GM10248 (cell line): Measurements from ENCODE around the gene HTRA3.

Experiments used
- CTCF ChIA-PET: fragments of 300-600 bp; sonication (Branson Sonifier 250); formaldehyde crosslinking; extraction: SDS; loops from one replicate; lab custom pipeline; 2021; ENCODE audit warnings: antibody characterized with exemption; lab: Yijun Ruan, JAX
- POLR2A ChIA-PET: fragments of 350-650 bp; sonication (Branson Sonifier 250); formaldehyde crosslinking; extraction: SDS; loops from one replicate; lab custom pipeline; 2020; ENCODE audit warnings: antibody characterized with exemption; lab: Yijun Ruan, JAX
- DNase-seq: peaks from one replicate; pipeline ENCODE4 v3.0.0; 2012; ENCODE audit errors: extremely low spot score
- CTCF ChIP-seq: IDR thresholded peaks from 2 replicates; pipeline ENCODE4 v1.5.1; 2012; ENCODE audit warnings: mild to moderate bottlenecking, low read depth; ENCODE audit errors: extremely low read depth, missing control alignments, control extremely low read depth

The HTRA3 gene

GRCh38 chr4:8287343-8288280, 18.1 kb downstream of the HTRA3 start:
- POLR2A ChIA-PET: no interaction called here
- TF ChIP-seq CTCF: no peak
- CTCF ChIA-PET: no interaction called here
- DNase-seq: no peak

GRCh38 chr4:8289151-8289750, 19.7 kb downstream of the HTRA3 start:
- no peak for TF ChIP-seq CTCF
- POLR2A ChIA-PET: no interaction called here
- CTCF ChIA-PET: no interaction called here
- no peak for DNase-seq

GRCh38 chr4:8289956-8290700, 20.6 kb downstream of the HTRA3 start:
- ChIA-PET CTCF (interaction anchor here (1.9 kb wide), 1 partner anchor 23 kb away, joined by 7 read pairs; no protein-coding TSS in a partner anchor), POLR2A (no interaction called here)
- TF ChIP-seq CTCF: no peak
- DNase-seq: no peak

DNA sequence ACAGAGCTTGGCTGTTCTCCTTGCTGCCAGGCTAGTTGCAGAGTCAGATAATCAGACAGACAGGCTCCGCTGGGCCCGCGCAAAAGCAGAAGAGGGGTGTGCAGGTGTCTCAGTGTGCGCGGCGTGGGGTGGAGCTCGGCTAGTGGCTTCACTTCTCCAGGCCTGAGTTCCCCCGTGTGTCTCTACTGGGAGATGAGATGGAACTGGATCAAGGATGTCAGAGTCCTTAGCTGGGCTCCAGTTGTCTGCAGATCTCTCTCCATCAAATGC, 21.1 kb downstream of the HTRA3 start:
- DNase-seq: no peak
- ChIA-PET POLR2A (no interaction called here), CTCF (interaction anchor here (0.7 to 1.9 kb wide), 2 partner anchors 23 to 113 kb away, joined by 3 to 7 read pairs; no protein-coding TSS in a partner anchor)
- TF ChIP-seq CTCF: no peak

DNA sequence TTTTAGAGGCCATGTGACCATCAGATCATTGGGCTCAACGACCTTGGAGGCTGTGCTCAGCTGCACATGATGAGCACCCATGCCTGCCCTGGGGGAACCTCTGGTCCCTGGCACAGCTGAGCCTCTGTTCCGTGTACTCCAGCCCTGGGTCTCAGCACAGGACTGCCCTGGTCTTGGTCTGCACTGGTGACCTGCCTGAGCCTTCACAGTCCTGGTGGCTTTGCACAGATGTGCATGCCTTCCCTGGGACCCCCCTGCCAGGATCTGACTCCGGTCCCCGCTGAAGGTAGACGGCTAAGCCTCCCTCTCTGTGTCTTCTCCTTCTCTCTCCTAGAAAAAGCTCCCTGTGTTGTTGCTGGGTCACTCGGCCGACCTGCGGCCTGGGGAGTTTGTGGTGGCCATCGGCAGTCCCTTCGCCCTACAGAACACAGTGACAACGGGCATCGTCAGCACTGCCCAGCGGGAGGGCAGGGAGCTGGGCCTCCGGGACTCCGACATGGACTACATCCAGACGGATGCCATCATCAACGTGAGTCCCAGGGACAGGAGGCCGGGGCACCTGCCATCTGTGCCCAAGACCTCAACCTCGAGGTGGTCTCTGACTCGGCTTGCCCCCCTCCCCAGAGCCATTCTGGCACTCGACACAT, 21.6 kb downstream of the HTRA3 start:
- ChIA-PET CTCF (interaction anchor here (0.7 to 1.9 kb wide), 3 partner anchors 24 to 112 kb away, joined by 3 to 7 read pairs (median 3); no protein-coding TSS in a partner anchor), POLR2A (no interaction called here)
- no peak for DNase-seq
- no peak for TF ChIP-seq CTCF

- no peak for DNase-seq
- POLR2A ChIA-PET: no interaction called here
- TF ChIP-seq CTCF: no peak
- CTCF ChIA-PET: interaction anchor here (0.8 to 1.9 kb wide), 5 partner anchors 9 to 50 kb away, joined by 3 to 7 read pairs (median 3); no protein-coding TSS in a partner anchor
Measured at GRCh38 chr4:8291701-8292477, 22.3 kb downstream of the HTRA3 start.
